Right renal pelvis (tissue), 4 donors: ENCODE data around the gene SCN10A. TPM values are rescaled to one million over a fixed set of nuclear protein-coding genes. Genes with fewer than 3 reads are reported as not detected.

ENCODE experiments used
- DNase-seq, 4 donors: peaks; one replicate each; pipeline ENCODE4 v3.0.0-alpha.2; 2013; ENCODE audit warnings: low read depth in 4 of 4, low spot score in 3 of 4, missing footprints in 1 of 4
- polyA plus RNA-seq, 4 donors: library from polyadenylated mRNA; unstranded; fragments of 120-200 nt; gene quantifications; one replicate each; pipeline ENCODE4 v1.2.1, GENCODE V29; 2013; ENCODE audit not compliant: insufficient read length in 4 of 4

Gene SCN10A
- not detected for polyA plus RNA-seq

GRCh38 chr3:38816026-38816425 is at the start of gene SCN10A:
SCN10A (minus strand) TSS chr3:38816217; CDS start chr3:38794010, 22,207 bp downstream.
- no peak for DNase-seq

GRCh38 chr3:38853011-38853410 is 37.0 kb upstream of the SCN10A start:
- DNase-seq, result no peak

GRCh38 chr3:38843898-38844297 is 27.9 kb upstream of the SCN10A start:
- DNase-seq, result peak in 2 of 4 donors; percentile 5 to 7

GRCh38 chr3:38842266-38842965 is 26.4 kb upstream of the SCN10A start:
- no peak for DNase-seq

- no peak for DNase-seq
Observed at GRCh38 chr3:38840987-38841386, 25.0 kb upstream of the SCN10A start.

- no peak for DNase-seq
Observed at GRCh38 chr3:38837358-38837757, 21.3 kb upstream of the SCN10A start.

GRCh38 chr3:38836561-38836960 is 20.5 kb upstream of the SCN10A start:
- DNase-seq, result no peak

GRCh38 chr3:38835939-38836338 is 19.9 kb upstream of the SCN10A start:
- no peak for DNase-seq

- no peak for DNase-seq
Observed at GRCh38 chr3:38834717-38835116, 18.7 kb upstream of the SCN10A start.

GRCh38 chr3:38834110-38834509 is 18.1 kb upstream of the SCN10A start:
- DNase-seq, result peak in 1 of 4 donors; percentile 10

GRCh38 chr3:38829404-38829803 is 13.4 kb upstream of the SCN10A start:
- no peak for DNase-seq

GRCh38 chr3:38828681-38829080 is 12.7 kb upstream of the SCN10A start:
- DNase-seq, result no peak

- no peak for DNase-seq
Observed at GRCh38 chr3:38827791-38828190, 11.8 kb upstream of the SCN10A start.

GRCh38 chr3:38826001-38826400 is 10.0 kb upstream of the SCN10A start:
- no peak for DNase-seq

- no peak for DNase-seq
Observed at GRCh38 chr3:38824349-38824748, 8.3 kb upstream of the SCN10A start.

- no peak for DNase-seq
Observed at GRCh38 chr3:38823722-38824121, 7.7 kb upstream of the SCN10A start.

- no peak for DNase-seq
Observed at GRCh38 chr3:38823186-38823585, 7.2 kb upstream of the SCN10A start.

- no peak for DNase-seq
Observed at GRCh38 chr3:38811822-38812221, 4.2 kb downstream of the SCN10A start.

GRCh38 chr3:38805765-38806386 is 10.1 kb downstream of the SCN10A start:
- peak; percentile 74 to 79 (median 76) for DNase-seq

- no peak for DNase-seq
Observed at GRCh38 chr3:38805004-38805403, 11.0 kb downstream of the SCN10A start.

GRCh38 chr3:38800511-38800910 is 15.5 kb downstream of the SCN10A start:
- DNase-seq, result no peak

- no peak for DNase-seq
Observed at GRCh38 chr3:38793721-38794120, 22.3 kb downstream of the SCN10A start.
